Immature natural killer cell (primary cell): Measurements from ENCODE around the gene NAE1. TPM values are rescaled to one million over a fixed set of nuclear protein-coding genes. Genes with fewer than 3 reads are reported as not detected.

Experiments used
- DNase-seq, 3 donors: peaks; one replicate each; pipeline ENCODE4 v3.0.0; 2022; ENCODE audit warnings: mixed read lengths in 1 of 3
- H3K27ac Mint-ChIP-seq, 6 donors: one replicate each; pipeline ENCODE4 v1.8.0; 2020; ENCODE audit warnings: mixed read lengths in 6 of 6, mild to moderate bottlenecking in 5 of 6, inconsistent platforms in 4 of 6, moderate library complexity in 3 of 6
- H3K27me3 Mint-ChIP-seq, 3 donors: one replicate each; pipeline ENCODE4 v1.8.0; 2020 to 2021; ENCODE audit warnings: low read depth in 3 of 3, mild to moderate bottlenecking in 3 of 3, mixed read lengths in 3 of 3, moderate library complexity in 3 of 3, inconsistent platforms in 1 of 3
- H3K36me3 Mint-ChIP-seq, 3 donors: one replicate each; pipeline ENCODE4 v1.8.0; 2020; ENCODE audit warnings: mixed read lengths in 3 of 3, inconsistent platforms in 2 of 3, mild to moderate bottlenecking in 2 of 3
- H3K4me1 Mint-ChIP-seq, 2 donors: one replicate each; pipeline ENCODE4 v1.8.0; 2020; ENCODE audit warnings: inconsistent platforms in 2 of 2, mild to moderate bottlenecking in 2 of 2, mixed read lengths in 2 of 2, moderate library complexity in 1 of 2
- H3K4me3 Mint-ChIP-seq, 5 donors: one replicate each; pipeline ENCODE4 v1.8.0; 2020; ENCODE audit warnings: mild to moderate bottlenecking in 5 of 5, mixed read lengths in 5 of 5, inconsistent platforms in 3 of 5, moderate library complexity in 3 of 5
- H3K9me3 Mint-ChIP-seq, 6 donors: one replicate each; pipeline ENCODE4 v1.8.0; 2020; ENCODE audit warnings: mild to moderate bottlenecking in 6 of 6, mixed read lengths in 6 of 6, inconsistent platforms in 4 of 6, moderate library complexity in 3 of 6
- polyA plus RNA-seq, 3 donors: library from polyadenylated mRNA; unstranded; fragments of 300-500 nt; fragmentation: Illumina TruSeq; gene quantifications; one replicate each; pipeline ENCODE4 v1.2.3, GENCODE V29; 2021

NAE1 gene
- polyA plus RNA-seq, 3 donors from 2014 or later, result 67.2 to 73.8 (median 69.8) TPM

GRCh38 chr16:66858740-66859396, 28.1 kb upstream of the NAE1 start:
- H3K4me1 Mint-ChIP-seq, result no peaks in the 10 kb centered on the region
- no peak for DNase-seq
- H3K9me3 Mint-ChIP-seq, result no peaks in the 10 kb centered on the region
- no peak overlapping the region for H3K27ac Mint-ChIP-seq
- H3K27me3 Mint-ChIP-seq, result no peaks in the 10 kb centered on the region
- H3K36me3 Mint-ChIP-seq, result no peaks in the 10 kb centered on the region
- no peak overlapping the region for H3K4me3 Mint-ChIP-seq

DNA sequence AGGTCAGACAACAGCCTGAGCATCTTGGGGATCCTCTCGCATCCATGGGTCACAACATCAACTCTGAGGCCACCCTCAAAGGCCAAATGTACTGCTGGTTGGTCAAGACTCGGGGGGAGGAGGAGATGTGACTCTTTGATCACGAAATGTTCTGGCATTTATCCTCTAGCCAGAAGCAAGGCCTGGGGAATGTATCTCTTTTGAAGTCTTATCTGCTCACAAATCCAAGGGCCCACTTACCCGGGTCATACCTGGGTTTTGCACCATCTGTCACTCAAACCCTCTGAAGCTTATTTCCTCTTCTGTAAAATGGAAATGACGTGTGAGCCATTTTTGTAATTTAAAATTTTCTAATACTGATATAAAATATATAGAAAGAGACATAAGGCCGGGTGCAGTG, 26.7 kb upstream of the NAE1 start:
- Mint-ChIP-seq H3K4me3 (no peak overlapping the region), H3K27ac (no peak overlapping the region), H3K27me3 (no peaks in the 10 kb centered on the region), H3K36me3 (no peaks in the 10 kb centered on the region), H3K4me1 (no peaks in the 10 kb centered on the region), H3K9me3 (no peaks in the 10 kb centered on the region)
- no peak for DNase-seq

DNA sequence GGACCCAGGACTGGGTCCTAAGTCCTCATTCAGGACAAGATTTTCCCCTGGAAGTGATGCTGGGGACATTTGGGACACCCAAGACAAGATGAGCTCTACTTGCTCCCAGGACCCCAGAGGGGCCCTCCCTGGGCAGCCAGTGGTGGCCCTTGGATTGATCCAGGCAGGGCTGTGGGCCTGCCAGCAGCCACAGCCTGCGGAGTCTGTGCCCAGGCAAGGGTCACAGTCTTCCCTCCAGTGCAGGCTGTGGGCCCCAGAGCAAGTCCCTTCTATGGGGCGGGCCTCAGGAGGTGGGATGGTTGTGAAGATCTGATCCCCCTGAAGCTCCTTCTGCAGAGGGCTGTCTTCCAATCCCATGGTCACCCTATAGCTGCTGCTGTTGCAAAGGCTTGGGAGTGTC, 26.0 kb upstream of the NAE1 start:
- H3K27ac Mint-ChIP-seq, result no peak overlapping the region
- DNase-seq, result no peak
- H3K4me1 Mint-ChIP-seq, result no peaks in the 10 kb centered on the region
- peaks cover 0 to 1% (median 0%) of the 10 kb centered on the region in 3 donors for H3K27me3 Mint-ChIP-seq
- no peak overlapping the region for H3K4me3 Mint-ChIP-seq
- no peaks in the 10 kb centered on the region for H3K9me3 Mint-ChIP-seq
- no peaks in the 10 kb centered on the region for H3K36me3 Mint-ChIP-seq

- Mint-ChIP-seq H3K4me1 (no peaks in the 10 kb centered on the region), H3K27ac (no peak overlapping the region), H3K36me3 (no peaks in the 10 kb centered on the region), H3K27me3 (peaks cover 0 to 1% (median 0%) of the 10 kb centered on the region in 3 donors), H3K4me3 (no peak overlapping the region), H3K9me3 (no peaks in the 10 kb centered on the region)
- DNase-seq, result no peak
Observed at GRCh38 chr16:66856184-66856730, 25.5 kb upstream of the NAE1 start.

GRCh38 chr16:66853261-66854139, 22.7 kb upstream of the NAE1 start:
- Mint-ChIP-seq H3K4me1 (no peaks in the 10 kb centered on the region), H3K4me3 (no peak overlapping the region), H3K27ac (no peak overlapping the region), H3K36me3 (no peaks in the 10 kb centered on the region), H3K27me3 (peaks cover 0 to 1% (median 0%) of the 10 kb centered on the region in 3 donors), H3K9me3 (no peaks in the 10 kb centered on the region)
- no peak for DNase-seq

DNA sequence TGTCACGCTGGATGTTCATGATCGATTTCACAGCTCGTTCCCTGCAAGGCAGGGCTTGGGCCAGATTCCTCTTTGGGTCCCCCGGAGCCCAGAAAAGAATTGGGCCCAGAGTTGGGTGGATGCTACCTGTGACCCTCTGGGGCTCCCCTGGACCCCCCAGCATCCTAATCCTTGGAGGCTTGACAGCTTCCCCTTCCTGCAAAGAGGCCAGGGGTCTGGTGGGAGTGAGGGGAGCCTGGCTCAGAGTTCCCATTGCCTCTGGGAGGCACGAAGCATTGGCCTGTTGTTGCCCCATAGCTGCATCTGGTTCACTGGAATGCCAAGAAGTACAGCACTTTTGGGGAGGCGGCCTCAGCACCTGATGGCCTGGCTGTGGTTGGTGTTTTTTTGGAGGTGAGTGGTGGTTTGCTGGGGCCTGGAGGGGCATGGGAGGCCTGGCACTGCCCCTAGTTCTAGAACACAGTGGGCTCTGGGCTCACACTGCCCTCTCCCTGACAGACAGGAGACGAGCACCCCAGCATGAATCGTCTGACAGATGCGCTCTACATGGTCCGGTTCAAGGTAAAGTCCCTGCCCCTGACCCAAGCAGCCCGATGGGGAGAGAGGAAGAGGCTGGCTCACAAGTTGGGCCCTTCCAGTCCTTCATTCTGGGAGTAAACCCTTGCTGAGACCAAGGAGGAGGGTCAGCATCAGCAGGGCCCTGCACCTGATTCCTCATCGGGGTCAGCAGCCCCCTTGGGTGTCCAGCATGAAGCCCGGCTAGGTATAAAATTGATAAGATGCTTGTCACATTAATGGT, 20.6 kb upstream of the NAE1 start:
- no peak for DNase-seq
- Mint-ChIP-seq H3K9me3 (no peaks in the 10 kb centered on the region), H3K27ac (no peak overlapping the region), H3K36me3 (no peaks in the 10 kb centered on the region), H3K4me3 (no peak overlapping the region), H3K4me1 (no peaks in the 10 kb centered on the region), H3K27me3 (peaks cover 4 to 6% (median 5%) of the 10 kb centered on the region in 3 donors)

GRCh38 chr16:66850115-66850815, 19.5 kb upstream of the NAE1 start:
- Mint-ChIP-seq H3K27me3 (peaks cover 7 to 10% (median 8%) of the 10 kb centered on the region in 3 donors), H3K4me1 (peaks cover 0 to 3% of the 10 kb centered on the region in 2 donors), H3K4me3 (no peak overlapping the region), H3K36me3 (peaks cover 0 to 3% (median 0%) of the 10 kb centered on the region in 3 donors), H3K9me3 (peaks cover 0 to 2% (median 0%) of the 10 kb centered on the region in 6 donors), H3K27ac (no peak overlapping the region)
- DNase-seq, result no peak

GRCh38 chr16:66849549-66849948, 18.8 kb upstream of the NAE1 start:
- Mint-ChIP-seq H3K27ac (no peak overlapping the region), H3K36me3 (peaks cover 0 to 3% (median 0%) of the 10 kb centered on the region in 3 donors), H3K4me3 (no peak overlapping the region), H3K4me1 (peaks cover 0 to 6% of the 10 kb centered on the region in 2 donors), H3K27me3 (peaks cover 9 to 12% (median 12%) of the 10 kb centered on the region in 3 donors), H3K9me3 (peaks cover 0 to 2% (median 0%) of the 10 kb centered on the region in 6 donors)
- no peak for DNase-seq

DNA sequence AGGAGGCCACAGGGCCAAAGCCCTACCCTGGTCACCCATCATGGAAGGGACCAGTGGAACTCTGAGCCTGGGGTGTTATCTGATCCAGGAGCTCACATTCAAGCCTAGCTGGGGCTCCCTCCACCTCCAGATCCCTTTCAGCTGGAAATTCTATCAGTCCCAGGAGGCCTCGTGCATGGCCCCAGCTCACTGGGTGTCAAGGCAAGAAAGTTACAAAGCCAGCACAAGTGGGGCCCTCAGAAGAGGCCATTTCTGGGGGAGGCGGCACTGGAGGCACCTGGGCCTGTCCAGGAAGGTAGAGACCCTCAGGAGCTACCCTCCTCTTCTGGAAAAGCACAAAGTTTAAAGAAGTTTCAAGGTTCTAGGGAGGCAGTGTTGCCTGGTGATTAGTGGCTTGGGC, 18.2 kb upstream of the NAE1 start:
- Mint-ChIP-seq H3K27me3 (peaks cover 9 to 12% (median 12%) of the 10 kb centered on the region in 3 donors), H3K36me3 (peaks cover 0 to 3% (median 0%) of the 10 kb centered on the region in 3 donors), H3K4me3 (no peak overlapping the region), H3K4me1 (peaks cover 0 to 6% of the 10 kb centered on the region in 2 donors), H3K9me3 (peaks cover 0 to 2% (median 0%) of the 10 kb centered on the region in 6 donors), H3K27ac (no peak overlapping the region)
- DNase-seq, result no peak

- no peak overlapping the region for H3K27ac Mint-ChIP-seq
- H3K27me3 Mint-ChIP-seq, result peaks cover 12 to 15% (median 13%) of the 10 kb centered on the region in 3 donors
- no peak for DNase-seq
- no peak overlapping the region for H3K4me3 Mint-ChIP-seq
- peaks cover 0 to 3% (median 0%) of the 10 kb centered on the region in 3 donors for H3K36me3 Mint-ChIP-seq
- H3K9me3 Mint-ChIP-seq, result peaks cover 0 to 2% (median 0%) of the 10 kb centered on the region in 6 donors
- H3K4me1 Mint-ChIP-seq, result peaks cover 0 to 11% of the 10 kb centered on the region in 2 donors
Observed at GRCh38 chr16:66848172-66848571, 17.4 kb upstream of the NAE1 start.

- Mint-ChIP-seq H3K27ac (no peak overlapping the region), H3K9me3 (peaks cover 0 to 2% (median 0%) of the 10 kb centered on the region in 6 donors), H3K4me3 (no peak overlapping the region), H3K36me3 (peaks cover 0 to 3% (median under 1%) of the 10 kb centered on the region in 3 donors), H3K27me3 (peaks cover 12 to 15% (median 13%) of the 10 kb centered on the region in 3 donors), H3K4me1 (peaks cover 0 to 11% of the 10 kb centered on the region in 2 donors)
- no peak for DNase-seq
Observed at GRCh38 chr16:66847533-66848067, 16.8 kb upstream of the NAE1 start.

DNA sequence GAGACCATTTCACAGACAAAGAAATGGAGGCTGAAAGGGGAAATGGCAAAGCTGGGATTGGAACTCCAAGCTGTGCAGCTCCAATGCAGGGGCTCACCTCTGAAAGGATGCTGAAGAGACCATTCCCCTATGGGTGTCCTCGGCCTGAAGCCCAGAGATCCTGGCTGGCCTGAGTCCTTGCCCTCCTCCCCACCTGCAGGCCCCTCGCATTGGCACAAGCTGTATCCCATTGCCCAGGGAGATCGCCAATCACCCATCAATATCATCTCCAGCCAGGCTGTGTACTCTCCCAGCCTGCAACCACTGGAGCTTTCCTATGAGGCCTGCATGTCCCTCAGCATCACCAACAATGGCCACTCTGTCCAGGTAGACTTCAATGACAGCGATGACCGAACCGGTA, 16.1 kb upstream of the NAE1 start:
- peaks cover 0 to 4% (median 3%) of the 10 kb centered on the region in 3 donors for H3K36me3 Mint-ChIP-seq
- no peak overlapping the region for H3K4me3 Mint-ChIP-seq
- peaks cover 13 to 14% (median 14%) of the 10 kb centered on the region in 3 donors for H3K27me3 Mint-ChIP-seq
- H3K9me3 Mint-ChIP-seq, result peaks cover 0 to 2% (median 0%) of the 10 kb centered on the region in 6 donors
- DNase-seq, result no peak
- peaks cover 0 to 11% of the 10 kb centered on the region in 2 donors for H3K4me1 Mint-ChIP-seq
- H3K27ac Mint-ChIP-seq, result no peak overlapping the region
